Left hindlimb (tissue), 1 donor: ENCODE measurements around the gene BDKRB2.
"Not testable (repeated sequence)": the region's sequence is repeated elsewhere in the genome, so short reads cannot be mapped to it uniquely, and the experiment has no call there.

Experiments
- DNase-seq: peaks from one replicate; pipeline ENCODE4 v3.0.0-alpha.2; 2018

Gene BDKRB2

DNA sequence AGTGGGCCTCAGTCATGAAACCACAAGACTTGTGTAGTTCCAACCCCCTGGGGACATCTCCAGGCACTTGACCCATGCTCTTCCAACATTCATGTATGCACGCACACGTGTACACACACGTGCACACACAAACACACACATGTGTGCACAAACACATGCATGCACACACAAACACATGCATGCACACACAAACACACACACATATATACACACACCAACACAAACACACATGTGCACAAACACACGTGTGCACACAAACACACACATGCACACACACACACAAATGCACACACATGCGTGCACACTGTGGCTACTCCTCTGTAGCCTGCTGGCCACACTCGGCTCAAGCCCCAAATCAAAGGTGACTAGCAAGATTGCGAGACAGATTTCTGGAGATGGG lies 22.8 kb downstream of the BDKRB2 start:
- no peak for DNase-seq

DNA sequence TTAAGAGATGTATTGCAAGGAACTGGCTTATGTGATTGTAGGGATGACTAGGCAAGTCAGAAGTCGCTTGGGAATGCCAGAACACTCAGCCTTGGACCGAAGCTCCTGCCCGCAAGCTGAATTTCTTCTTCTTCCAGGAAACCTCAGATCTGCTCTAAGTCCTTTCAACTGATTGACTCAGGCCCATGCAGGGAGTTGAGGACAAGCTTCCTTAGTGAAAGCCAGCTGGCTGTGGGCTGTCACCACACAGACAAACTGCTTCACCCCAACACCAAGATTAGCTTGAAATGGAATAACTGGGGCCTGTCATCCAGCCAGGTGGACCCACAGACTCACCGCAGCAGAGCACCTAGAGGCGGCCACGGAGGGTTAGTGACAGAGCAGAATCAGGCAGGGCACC lies 24.7 kb downstream of the BDKRB2 start:
- DNase-seq, result no peak

DNA sequence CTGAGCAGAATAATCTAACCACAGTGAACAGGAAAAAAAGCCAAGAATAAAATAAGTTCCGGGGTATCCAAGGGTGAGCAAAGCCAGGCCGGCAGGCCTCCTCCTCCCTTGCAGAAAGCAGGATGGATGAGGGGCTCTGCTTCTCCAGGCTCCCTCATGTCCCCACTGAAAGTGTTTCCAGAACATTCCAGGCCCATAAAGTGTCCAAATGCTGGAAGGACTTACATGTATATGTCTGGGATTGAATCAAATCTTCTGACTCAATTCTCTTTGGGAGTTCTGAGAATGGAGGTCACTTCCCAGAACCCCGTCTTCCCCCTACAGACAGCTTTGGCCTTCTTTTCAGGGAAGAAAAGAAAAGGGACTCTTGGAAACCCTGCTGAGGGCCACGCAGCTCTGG lies 26.4 kb downstream of the BDKRB2 start:
- no peak for DNase-seq

DNA sequence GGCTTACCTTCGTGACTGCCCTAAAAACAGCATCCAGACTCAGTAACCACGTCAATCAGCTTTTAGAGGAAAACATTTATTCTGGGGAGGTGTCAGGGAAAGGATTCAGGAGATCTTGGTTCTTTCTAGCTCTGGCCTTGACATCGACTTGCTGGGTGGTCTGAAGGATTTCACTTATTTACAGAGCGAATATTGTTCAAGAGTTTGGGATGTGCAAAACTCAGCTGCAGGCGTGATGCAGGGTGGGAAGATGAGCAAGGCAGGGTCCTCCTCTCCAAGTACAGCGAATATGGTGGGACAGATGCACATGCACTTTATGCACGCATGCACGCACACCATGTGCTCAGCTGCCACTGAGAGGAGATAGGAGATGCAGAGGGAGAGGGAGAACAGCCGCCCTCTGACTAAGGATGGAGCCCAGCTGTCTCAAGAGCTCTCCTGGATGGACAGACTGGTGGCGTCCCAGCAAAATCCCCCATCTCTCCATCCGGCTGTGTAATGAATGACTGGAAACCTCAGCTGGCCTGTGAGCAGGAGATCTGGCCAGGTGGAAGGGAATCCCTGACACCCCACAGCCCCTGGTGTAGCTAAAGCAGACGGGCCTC lies 27.0 kb downstream of the BDKRB2 start:
- DNase-seq, result no peak

DNA sequence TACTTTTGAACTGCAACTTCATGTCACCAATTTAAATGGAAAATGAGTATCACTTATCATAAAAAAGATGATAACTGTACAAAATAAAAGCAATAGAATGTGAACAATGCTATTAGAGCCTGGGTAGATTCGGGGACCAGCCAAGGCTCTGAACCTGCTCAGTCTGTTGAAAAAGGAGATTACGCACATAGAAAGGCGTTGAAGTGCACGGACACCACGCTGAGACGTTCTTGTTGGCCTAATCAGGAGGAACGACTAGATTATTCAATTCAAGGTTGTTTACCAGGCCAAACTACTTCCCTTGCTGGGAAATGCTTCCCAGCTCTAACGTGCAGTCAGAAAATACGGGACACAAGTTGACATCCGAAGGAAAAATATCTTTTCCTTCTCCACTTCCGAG lies 27.9 kb downstream of the BDKRB2 start:
- DNase-seq, result no peak

DNA sequence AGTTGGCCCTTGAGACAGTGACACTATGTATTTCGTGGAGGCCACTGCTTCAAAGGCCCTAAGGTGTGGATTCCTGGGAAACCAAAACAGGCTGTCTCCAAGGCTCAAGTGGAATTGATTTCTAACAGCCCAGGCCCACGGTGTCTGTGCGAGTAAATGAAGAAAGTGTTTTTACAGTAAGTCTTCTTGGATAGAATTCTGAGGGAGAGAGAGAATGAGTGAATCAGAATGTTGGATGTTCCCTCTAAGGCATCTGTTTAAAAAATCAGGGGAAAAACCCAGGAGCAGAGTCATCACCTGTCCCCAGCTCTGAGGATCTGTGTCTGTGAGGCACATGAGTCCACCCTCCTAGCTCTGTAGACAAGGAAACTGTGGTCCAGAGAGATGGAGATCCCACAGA lies 29.0 kb downstream of the BDKRB2 start:
- no peak for DNase-seq

DNA sequence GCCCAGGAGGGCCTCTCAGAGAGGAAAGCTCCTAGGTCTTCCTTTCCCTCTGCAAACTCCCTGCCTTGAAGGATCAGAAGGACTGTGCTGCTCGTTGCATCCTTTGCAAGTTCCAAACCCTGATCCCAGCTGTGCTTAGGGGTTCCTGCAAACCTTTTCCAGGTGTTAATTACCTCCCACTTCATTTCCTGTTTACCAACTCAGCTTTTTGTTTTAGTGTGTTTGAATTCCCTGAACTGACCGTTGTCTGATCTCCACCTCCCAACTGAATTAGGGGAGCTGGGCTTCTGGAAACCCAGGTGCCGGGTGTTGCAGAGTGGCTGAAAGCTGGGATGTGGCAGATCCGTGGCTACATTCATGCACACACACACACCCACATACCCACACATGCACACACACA lies 30.8 kb downstream of the BDKRB2 start:
- DNase-seq, result no peak

DNA sequence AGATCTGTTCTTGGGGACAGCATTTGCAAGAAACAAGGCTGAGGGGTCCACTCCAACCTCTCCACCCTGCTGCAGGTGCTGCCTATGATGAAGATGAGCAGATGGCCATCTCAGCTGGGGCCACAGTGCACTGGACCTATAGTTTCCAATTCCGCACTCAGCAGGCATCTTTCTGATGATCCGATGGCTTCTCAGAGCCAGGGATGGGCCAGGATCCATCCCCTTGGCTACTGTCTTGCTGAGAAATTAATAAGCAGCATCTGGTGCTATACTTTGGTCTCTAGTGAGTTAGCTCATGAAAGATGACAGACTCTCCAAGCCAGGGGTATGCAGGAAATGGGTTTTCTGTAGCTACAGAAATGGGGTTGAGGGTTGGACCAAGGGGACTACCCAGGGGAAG lies 33.0 kb downstream of the BDKRB2 start:
- DNase-seq, result no peak

DNA sequence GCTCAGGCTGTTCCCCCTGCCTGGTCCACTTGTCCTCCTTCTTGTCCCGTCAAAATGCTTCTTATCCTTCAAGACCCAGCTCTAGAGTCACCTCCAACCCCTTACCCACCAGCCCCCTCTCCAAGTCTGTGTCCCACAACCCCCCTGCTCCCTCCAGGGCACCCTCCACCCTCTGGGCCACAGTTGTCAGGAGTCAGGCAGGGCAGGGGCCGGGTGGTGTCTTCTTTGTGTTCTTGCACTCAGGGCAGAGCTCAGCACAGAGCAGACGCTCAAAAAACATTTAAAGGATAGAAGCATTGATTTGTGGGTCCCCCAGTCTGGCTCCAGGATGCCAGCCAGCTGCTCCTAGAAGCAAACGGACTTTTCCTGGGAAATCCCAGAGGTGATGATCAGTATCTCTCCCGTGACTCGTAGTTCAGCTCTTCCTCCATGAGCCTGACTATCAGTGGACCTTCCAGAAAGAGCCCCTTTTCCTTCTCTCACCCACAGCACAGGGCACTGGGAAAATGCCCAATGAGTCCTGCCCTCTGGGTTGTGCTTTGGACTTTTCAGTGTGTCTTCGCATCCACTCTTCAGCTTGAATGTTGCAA lies 34.1 kb downstream of the BDKRB2 start:
- no peak for DNase-seq

DNA sequence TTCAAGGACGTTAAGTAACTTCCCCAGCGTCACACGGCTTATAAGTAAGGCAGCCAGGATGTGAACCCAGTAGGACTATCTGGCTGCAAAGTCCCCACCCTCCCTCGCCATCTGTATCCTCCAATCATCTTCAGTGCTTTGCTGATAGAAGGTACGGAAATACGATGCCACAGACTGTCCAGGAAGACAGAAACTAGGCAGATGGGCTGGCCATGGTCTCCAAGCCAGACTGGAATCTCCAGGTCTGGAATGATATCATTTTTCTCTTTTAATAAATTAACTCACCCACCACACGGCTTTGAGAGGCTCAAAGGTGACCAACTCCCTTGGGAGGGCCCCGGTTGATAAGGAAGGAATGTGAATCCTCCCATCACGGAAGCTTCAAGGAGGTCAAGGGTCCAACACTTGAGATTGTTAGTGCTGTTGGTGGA lies 35.1 kb downstream of the BDKRB2 start:
- no peak for DNase-seq

DNA sequence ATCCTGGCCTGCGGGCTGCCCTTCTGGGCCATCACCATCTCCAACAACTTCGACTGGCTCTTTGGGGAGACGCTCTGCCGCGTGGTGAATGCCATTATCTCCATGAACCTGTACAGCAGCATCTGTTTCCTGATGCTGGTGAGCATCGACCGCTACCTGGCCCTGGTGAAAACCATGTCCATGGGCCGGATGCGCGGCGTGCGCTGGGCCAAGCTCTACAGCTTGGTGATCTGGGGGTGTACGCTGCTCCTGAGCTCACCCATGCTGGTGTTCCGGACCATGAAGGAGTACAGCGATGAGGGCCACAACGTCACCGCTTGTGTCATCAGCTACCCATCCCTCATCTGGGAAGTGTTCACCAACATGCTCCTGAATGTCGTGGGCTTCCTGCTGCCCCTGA lies 36.0 kb downstream of the BDKRB2 start:
- DNase-seq, result no peak

DNA sequence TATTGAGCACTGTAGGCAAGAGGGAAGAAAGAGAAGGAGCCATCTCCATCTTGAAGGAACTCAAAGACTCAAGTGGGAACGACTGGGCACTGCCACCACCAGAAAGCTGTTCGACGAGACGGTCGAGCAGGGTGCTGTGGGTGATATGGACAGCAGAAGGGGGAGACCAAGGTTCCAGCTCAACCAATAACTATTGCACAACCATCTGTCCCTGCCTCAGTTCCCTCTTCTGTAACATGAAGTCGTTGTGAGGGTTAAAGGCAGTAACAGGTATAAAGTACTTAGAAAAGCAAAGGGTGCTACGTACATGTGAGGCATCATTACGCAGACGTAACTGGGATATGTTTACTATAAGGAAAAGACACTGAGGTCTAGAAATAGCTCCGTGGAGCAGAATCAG lies 37.5 kb downstream of the BDKRB2 start:
- no peak for DNase-seq

DNA sequence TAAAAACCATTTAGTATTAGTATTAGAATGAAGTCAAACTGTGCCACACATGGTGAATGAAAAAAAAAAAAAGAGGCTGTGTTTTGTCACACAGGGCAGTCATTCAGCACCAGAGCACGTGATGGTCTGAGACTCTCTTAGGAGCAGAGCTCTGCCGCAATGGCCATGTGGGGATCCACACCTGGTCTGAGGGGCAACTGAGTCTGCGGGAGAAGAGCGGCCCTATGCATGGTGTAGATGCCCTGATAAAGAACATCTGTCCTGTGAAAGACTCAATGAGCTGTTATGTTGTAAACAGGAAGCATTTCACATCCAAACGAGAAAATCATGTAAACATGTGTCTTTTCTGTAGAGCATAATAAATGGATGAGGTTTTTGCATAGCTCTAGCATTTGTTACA lies 39.1 kb downstream of the BDKRB2 start:
- no peak for DNase-seq

DNA sequence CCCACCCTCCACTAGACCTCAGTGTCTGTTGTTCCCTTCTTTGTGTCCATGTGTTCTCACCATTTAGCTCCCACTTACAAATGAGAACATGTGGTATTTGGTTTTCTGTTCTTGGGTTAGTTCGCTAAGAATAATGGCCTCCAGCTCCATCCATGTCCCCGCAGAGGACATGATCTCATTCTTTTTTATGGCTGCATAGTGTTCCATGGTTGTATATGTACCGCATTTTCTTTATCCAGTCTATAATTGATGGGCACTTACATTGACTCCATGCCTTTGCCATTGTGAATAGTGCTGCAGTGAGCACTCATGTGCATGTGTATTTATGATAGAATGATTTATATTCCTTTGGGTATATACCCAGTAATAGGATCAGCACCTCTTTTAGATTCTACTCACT lies 40.4 kb downstream of the BDKRB2 start:
- not testable (repeated sequence) for DNase-seq

DNA sequence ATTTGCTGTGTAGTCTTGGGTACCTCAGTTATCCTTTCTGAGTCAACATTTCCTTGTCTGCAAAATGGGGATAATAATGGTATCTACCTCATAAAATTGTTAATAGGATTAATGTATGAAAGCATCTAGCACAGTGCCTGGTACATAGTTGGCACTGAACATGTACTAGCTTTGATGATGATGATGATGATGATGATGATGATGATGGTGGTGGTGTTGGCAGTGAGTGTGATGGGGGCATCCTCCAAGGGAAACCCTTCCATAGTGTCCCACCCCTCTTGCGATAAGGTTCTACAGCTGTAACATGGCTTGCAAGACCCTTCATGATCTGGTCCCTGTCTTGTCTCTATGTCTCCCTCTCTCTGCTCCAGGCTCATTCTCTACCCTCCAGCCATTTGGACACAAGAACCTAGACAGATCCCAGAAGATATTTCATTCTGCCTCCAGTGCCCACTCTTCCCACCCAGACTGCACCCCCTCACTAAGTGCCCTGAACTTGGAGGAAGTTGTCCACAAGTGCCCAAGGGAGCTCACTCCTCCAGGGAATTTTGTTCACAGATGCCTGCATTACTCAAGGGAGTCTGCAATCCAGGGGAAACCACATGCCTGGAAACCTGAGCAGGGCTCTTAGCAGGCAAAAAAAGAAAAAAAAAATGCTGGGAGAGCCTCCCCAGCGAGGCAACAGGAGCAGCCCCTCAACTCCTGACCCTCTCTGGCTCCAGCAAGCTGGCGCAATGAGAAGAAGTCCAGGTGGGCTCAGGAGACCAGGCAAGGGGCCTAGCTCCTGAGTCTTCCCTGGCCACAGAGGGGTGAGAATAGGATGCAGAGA lies 41.3 kb downstream of the BDKRB2 start:
- DNase-seq, result no peak

DNA sequence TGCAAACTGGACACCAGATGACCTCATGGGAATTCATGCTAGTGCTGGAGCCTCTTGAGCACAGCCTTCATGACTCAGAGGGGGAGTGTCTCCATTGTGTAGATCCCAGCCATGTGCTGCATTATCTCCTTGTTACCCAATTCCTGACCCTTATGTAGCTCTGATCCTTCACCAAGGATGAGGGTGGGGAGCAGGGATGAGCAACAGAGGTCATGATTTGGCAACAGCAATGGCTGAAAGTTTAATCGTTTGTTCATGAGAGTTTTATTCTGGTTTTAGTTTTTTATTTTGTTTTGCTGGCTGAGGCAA lies 41.9 kb downstream of the BDKRB2 start:
- DNase-seq, result peak; percentile 12

DNA sequence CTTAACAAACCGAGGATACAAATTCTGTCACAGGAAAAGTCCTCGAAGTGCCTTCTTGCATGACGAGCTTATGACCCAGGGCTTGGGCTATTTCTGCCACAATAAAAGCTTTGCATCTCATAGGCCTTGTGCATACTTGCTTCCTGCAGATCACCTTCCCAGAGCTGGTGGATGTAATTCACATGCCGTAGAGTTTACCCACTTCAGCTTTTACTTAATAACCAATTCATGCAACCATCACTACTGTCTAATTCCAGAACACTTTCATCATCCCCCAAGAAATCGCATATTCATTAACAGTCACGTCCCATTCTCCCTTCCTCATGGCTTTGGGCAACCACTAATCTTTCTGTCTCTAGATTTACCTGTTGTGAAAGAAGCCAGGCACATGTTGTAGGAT lies 42.4 kb downstream of the BDKRB2 start:
- DNase-seq, result no peak

DNA sequence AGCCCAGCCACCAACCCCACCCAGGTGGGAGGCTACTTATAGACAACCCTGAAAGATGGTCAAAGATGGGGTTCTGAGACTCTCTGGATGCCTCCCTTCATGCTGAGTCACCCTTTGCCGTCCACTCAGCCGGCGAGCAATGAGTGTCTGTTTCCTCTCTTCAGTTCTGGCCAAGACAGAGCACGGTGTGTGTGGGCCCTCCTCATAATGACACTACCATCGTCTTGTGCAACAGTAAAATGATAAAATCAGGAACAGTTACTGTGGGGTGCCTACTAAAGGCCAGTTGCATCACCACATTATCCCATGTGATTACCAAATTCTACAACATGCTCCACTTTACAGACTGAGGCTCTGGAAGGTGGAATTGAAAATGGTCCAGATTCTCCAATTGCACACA lies 44.4 kb downstream of the BDKRB2 start:
- DNase-seq, result no peak

DNA sequence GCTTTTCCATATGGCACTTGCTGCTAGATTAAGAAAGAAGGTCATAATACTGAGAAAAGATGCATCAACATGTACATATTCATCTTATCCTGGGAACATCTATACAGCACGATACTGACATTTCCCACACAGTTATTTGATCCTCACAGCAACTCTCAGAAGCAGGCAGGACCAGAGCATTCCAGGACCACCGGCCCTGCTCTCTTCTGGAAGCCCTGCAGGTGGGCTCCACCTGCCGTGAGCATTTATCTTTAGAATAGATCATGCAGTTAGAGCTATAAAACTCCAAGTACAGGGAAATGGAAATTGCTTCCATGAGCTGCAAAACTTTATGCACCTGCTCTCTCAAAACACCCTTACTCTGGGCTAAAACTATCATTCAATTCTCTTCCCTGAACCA lies 45.8 kb downstream of the BDKRB2 start:
- DNase-seq, result no peak

DNA sequence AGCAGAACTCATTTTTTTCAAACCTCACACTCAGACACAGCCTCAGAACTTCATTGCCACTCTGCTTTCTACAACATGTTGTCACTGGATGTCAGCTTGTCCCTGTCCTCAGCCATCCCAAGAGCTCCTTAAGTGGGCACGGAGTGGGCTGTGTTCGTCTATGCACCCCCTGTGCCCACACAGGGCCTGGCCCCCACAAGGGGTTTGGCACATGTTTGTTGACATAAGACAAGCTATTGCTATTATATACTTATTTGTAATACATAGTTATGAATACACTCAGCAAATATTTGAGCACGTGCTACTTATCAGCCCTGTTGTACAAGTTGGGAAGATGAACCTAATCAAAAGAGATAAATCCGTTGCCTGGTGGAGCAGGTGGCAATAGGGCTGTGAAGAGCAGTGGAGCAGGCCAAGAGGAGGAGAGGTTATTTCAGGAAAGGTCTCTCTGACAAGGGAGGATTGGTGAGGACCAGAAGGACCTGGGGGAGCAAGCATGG lies 47.1 kb downstream of the BDKRB2 start:
- DNase-seq, result no peak

DNA sequence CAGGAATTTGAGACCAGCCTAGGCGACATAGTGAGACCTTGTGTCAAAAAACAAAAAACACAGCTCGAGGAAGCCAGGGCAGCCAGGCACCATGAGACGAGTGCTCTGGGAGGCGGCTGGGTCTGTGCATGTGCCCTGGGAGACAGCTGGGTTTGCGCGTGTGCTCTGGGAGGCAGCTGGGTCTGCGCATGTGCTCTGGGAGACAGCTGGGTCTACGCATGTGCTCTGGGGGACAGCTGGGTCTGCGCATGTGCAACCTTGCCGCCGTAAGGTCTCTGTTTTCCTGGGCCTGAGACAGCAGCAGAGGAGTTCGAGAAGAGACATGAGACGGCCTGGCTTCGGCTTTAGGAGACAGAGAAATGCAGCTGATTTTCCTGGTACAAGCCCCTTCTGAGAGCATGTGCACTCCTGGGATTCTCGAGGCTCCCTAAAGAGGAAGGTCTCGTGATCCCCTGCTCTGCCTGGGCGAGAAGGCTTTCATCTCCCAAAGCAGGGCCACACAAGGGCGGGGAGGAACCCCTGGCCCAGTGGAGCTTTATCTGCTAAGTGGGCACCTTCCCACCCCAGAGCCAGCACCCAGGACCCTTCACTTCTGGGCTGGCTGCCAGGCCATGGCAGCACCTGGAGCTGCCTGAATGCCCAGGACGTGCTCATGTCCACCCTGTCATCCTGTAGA lies 47.8 kb downstream of the BDKRB2 start:
- peak; percentile 60 for DNase-seq

DNA sequence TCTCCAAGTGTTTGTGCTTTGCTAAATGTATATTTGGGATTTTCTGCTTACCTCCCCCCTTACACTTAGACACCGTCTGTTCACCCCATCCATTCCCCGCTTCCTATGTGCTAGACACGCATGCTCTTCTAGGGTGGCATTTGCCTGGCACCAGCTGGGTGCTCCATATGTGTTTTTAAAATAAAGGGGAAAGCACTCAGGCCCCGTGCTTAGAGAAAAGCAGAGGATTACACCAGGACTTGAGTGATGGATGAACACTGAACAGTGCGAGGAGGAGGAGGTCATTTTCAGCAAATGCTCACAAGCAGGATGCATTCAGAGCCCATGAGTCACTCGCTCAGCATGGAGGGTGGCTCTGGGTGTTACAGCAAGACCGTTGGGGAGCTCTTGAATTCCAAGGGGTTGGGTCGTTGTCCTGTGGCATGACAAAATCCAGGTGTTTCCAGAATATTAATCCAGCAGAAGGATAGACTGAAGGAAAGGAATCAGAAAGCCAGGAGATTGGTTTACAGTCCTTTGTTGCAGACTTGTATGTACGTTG lies 48.4 kb downstream of the BDKRB2 start:
- no peak for DNase-seq

DNA sequence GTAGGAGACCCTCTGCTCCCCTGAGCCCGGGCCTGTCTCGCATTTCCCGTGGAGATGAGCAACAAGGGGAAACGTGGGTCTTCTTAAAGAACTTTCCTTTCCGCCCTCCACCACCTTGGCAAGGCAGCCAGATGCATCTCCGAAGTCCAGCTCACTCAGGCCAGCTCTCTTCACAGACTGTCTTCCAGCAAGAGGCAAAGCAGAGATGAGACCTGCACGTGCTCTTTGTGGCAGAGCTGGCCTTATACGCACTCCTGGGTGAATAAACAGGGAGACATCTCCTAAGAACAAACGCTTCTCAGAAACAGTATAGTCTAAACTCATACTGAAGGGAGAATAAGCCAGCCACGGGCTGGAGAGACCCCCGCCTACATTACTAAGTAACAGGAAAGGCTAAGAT lies 50.0 kb downstream of the BDKRB2 start:
- no peak for DNase-seq
